ENCODE measurements around the gene TENT4A.
"Not testable (repeated sequence)": the region's sequence is repeated elsewhere in the genome, so short reads cannot be mapped to it uniquely, and the experiment has no call there.

Gene TENT4A

DNA sequence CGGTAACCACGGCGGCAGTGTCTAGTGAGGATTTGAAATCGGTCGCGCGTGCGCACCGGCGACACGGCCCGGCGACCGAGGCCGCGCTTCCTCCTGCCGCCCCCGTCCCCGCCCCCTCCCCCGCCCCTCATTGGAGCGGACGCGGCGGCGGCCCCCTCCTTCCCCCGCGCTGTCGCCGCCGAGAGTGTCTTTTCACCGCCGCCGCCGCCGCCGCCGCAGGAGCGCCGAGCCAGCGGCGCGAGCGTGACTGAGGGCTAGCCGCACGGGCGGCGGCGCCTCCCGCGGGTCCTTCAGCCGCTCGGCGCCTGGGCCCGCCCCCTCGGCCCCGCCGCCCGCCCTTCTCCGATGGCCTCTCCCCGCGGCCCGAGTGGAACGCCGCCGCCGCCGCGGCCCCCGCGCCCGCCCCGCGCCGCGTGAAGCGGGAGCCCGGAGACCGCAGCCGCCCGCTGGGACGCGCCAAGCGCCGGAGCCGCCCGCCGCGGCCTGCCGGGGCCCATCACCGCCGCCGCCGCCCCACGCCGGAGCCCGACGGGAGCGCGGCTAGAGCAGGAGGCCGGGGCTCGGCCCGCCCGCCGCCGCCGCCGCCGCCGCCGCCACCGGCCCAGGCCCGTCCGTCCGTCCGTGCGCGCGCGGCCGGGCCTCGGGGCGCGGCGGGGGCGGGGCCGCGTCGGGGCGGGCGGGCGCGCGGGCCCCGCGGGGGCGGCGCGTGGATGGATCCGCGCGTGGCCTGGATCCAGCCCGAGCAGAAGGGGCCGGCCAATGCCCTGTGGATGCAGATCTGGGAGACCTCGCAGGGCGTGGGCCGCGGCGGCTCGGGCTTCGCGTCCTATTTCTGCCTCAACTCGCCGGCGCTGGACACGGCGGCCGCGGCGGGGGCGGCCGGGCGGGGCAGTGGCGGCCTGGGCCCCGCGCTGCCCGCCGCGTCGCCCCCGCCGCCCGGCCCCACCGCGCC is at the start of gene TENT4A:
TSS of gene TENT4A (plus strand) at position 159 of the 952 bp plus-strand sequence. CDS start at position 711, 552 bp downstream.
- DNase-seq = no peak

- no peak for DNase-seq
Observed at GRCh38 chr5:6666762-6667161, 46.5 kb upstream of the TENT4A start.

- DNase-seq = no peak
Observed at GRCh38 chr5:6667648-6668047, 45.6 kb upstream of the TENT4A start.

DNA sequence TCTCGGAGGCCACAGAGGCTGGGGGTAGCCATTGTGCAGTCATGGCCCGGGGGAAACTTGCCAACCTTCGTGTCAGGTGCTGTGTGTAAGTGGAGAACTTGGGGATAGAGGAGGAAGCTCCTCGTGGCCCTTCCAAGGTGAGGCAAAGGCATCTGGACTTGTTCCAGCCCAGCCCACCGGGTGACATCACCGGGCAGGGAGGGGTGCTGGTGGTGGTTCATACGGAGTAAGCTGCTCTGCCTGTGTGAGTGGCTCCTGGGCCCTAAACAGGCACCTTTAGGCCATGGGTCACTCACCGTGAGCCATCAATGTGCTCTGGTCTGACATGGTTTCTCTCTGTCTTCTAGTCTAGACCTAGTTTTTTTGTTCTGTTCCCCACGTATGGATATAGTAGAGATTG is 44.5 kb upstream of the TENT4A start:
- not testable (repeated sequence) for DNase-seq

DNA sequence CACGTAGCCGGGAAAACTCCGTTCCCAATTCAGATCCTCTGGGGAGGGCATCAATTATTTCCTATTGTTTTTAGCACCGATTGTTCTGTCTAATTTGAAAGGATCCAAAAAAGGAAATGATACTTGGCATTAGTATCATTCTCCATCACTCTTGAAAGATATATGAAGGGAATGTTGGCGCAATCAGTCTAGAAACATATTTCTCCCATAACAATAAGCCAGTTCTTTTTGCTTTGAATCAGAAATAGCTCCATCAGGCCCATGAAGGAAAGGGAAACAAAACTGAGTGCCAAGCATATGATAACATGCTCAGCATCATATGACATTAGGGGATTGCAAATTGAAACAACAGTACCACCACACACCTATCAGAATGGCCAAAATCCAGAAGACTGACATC is 40.2 kb upstream of the TENT4A start:
- DNase-seq = no peak

- DNase-seq = no peak
Observed at GRCh38 chr5:6673963-6674362, 39.3 kb upstream of the TENT4A start.

- no peak for DNase-seq
Observed at GRCh38 chr5:6674421-6674820, 38.8 kb upstream of the TENT4A start.

- DNase-seq = no peak
Observed at GRCh38 chr5:6674886-6675285, 38.3 kb upstream of the TENT4A start.

- no peak for DNase-seq
Observed at GRCh38 chr5:6675784-6676491, 37.3 kb upstream of the TENT4A start.

DNA sequence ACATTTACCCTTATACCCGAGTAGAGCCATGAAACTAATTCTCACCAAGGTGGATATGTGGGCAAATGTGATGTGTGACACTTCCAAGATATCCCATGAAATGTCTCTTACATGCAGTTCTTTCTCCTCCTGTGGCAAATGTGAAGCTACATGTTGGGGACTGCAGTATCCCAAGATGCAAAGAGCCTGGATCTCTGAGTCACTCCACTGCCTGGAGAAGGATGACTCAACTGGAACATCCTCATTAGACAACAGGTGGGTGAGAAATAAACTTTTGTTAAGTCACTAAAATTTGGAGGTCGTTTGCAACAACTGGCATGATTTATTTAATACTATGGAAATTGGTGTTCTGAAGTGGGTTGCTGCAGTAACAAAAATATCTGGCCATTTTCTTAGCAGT is 36.5 kb upstream of the TENT4A start:
- no peak for DNase-seq

- DNase-seq = no peak
Observed at GRCh38 chr5:6678385-6678784, 34.8 kb upstream of the TENT4A start.

DNA sequence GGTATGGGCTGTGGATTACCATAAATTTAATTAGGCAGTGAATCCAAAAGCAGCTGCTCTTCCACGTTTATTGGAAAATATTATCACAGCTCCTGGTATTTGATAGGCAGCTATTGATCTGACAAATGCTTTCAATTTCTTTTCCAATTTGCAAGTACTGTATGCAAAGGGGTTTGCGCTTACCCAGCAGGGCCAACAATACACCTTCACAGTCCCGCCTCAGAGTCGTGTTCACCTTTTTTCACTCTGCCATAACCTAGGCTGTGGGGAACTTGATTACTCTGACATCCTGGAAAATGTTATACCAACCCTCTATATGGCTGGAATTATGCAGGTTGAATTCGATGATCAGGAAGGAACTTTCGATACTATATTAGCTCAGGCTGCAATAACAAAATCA is 32.3 kb upstream of the TENT4A start:
- DNase-seq = no peak

DNA sequence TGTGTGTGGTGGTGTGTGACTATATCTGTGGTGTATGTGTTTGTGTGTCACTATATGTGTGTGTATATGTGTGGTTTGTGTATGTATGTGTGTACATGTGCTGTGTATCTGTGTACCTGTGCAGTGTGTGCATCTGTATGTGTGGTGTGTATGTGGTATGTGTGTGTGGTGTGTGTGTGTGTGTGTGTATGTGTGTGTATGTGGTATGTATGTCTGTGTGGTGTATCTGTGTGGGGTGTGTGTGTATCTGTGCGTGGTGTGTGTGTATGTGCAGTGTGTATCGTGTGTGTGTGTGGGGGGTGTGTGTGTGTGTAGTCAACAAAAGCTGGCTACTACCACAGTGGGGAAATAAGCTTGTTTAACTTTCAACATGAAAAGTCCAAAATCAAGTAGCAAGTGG is 31.6 kb upstream of the TENT4A start:
- DNase-seq = no peak

DNA sequence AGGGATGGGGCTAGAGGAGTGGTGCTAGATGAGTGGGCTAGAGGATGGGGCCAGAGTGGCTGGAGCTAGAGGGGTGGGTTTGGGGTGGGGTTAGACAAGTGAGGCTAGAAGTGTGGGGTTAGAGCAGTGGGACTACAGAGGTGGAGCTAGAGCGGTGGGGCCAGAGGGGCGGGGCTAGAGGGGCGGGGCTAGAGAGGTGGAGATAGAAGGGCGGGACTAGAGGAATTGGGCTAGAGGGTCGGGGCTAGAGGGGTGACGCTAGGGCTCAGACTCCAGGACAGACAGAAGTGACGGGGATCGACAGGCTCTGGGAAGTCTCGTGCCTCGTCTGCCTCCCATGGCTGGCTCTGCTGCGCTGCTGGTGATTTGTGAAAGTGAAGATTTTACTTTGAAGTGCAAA is 31.0 kb upstream of the TENT4A start:
- DNase-seq = no peak

- no peak for DNase-seq
Observed at GRCh38 chr5:6683241-6683640, 30.0 kb upstream of the TENT4A start.

- no peak for DNase-seq
Observed at GRCh38 chr5:6684075-6684474, 29.2 kb upstream of the TENT4A start.

- DNase-seq = no peak
Observed at GRCh38 chr5:6686501-6686900, 26.7 kb upstream of the TENT4A start.

DNA sequence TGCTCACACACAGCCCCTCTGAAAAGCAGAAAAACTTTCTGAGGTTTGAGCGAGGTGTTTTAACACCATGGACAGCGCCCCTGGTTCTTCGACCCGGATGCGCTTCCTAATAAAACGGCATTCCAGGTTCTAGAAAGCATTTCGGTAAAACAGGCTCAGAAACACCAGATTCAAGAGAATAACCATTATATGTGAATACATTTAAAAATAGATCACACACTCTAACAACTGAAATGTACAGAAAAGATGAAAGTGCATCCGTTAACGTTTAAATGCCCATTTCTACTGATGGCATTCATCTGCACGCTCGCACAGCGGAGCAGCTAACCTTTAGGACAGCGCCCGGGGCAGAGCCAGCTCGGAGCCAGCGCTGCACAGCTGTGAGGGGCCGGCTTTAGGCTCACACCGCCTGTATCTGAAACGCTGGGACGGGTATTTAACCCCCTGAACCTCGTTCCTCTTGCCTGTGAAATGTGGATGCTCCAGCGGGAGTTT is 26.3 kb upstream of the TENT4A start:
- no peak for DNase-seq

GRCh38 chr5:6687505-6687904 is 25.7 kb upstream of the TENT4A start:
- no peak for DNase-seq

GRCh38 chr5:6692906-6693305 is 20.3 kb upstream of the TENT4A start:
- no peak for DNase-seq

- DNase-seq = no peak
Observed at GRCh38 chr5:6698696-6699095, 14.5 kb upstream of the TENT4A start.

GRCh38 chr5:6699357-6699756 is 13.9 kb upstream of the TENT4A start:
- DNase-seq = no peak

DNA sequence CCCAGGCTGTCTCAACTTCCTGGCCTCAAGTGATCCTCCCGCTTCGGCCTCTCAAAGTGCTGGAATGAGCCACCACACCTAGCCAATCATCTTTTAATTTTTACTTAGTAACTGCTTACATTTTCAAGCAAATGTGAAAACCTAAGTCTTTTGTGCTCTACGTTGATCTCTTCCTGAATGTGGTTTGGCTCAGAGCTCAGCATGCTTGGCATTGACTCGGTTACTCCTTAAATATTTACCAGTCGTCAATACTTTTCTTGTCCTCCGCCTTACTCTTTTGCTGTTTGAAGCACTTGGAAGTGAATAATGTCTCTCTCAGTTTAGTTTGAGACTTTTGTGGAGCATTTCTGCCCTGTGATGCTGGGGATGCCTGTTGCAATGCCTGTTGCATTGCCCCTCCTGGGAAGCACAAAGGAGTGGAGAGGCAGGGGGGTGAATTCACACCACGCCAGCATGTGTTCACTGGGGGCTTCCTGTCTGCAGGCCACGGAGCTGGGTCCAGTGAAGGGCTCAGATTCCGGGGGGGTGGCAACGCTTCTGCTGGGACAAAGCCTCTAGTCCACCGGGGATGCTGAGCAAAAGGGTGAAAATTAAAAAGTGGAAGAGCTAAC is 13.1 kb upstream of the TENT4A start:
- DNase-seq = no peak
